HL-60 (cell line): ENCODE measurements around the gene STX8.

Experiments
- DNase-seq, 2 experiments: peaks; one replicate each; pipeline ENCODE4 v3.0.0-alpha.2; 2010 to 2020; ENCODE audit warnings: low read depth in 1 of 2, low spot score in 1 of 2
- H3K27ac ChIP-seq: fragments of 250-450 bp; sonication (Bioruptor Pico); replicated peaks from 2 replicates; pipeline ENCODE4 v1.5.1; 2020; ENCODE audit warnings: mild to moderate bottlenecking, moderate library complexity
- H3K27me3 ChIP-seq: fragments of 250-450 bp; sonication (Bioruptor Pico); 2 replicates; pipeline ENCODE4 v1.5.1; 2021; ENCODE audit warnings: mild to moderate bottlenecking, moderate library complexity; ENCODE audit not compliant: insufficient read depth, poor library complexity, severe bottlenecking
- H3K4me3 ChIP-seq: replicated peaks from 2 replicates; pipeline ENCODE4 v1.5.1; 2011; ENCODE audit warnings: mild to moderate bottlenecking, control low read depth, low read length; ENCODE audit not compliant: insufficient read depth
- GABPA ChIP-seq: IDR thresholded peaks from 2 replicates; pipeline ENCODE4 v1.6.1; 2012; ENCODE audit warnings: low read depth
- POLR2AphosphoS5 ChIP-seq: IDR thresholded peaks from 2 replicates; pipeline ENCODE4 v1.6.1; 2012; ENCODE audit warnings: low read depth
- REST ChIP-seq: IDR thresholded peaks from 2 replicates; pipeline ENCODE4 v1.6.1; 2012; ENCODE audit warnings: low read depth; ENCODE audit not compliant: insufficient replicate concordance
- SPI1 ChIP-seq: IDR thresholded peaks from 2 replicates; pipeline ENCODE4 v1.6.1; 2012; ENCODE audit warnings: low read depth, mild to moderate bottlenecking, borderline replicate concordance
- TF ChIP-seq, protein P1 (sequence below): IDR thresholded peaks from one replicate; pipeline ENCODE4 v1.5.1; 2011; ENCODE audit warnings: low read length, control low read depth, inconsistent platforms; ENCODE audit not compliant: insufficient read depth

STX8 gene

GRCh38 chr17:9225305-9226101 lies 350.1 kb downstream of the STX8 start:
- no peak overlapping the region for H3K27ac ChIP-seq
- H3K27me3 ChIP-seq, result no peaks in the 10 kb centered on the region
- TF ChIP-seq POLR2AphosphoS5 (no peak), REST (no peak), SPI1 (no peak), GABPA (no peak)
- TF ChIP-seq, protein P1, sequence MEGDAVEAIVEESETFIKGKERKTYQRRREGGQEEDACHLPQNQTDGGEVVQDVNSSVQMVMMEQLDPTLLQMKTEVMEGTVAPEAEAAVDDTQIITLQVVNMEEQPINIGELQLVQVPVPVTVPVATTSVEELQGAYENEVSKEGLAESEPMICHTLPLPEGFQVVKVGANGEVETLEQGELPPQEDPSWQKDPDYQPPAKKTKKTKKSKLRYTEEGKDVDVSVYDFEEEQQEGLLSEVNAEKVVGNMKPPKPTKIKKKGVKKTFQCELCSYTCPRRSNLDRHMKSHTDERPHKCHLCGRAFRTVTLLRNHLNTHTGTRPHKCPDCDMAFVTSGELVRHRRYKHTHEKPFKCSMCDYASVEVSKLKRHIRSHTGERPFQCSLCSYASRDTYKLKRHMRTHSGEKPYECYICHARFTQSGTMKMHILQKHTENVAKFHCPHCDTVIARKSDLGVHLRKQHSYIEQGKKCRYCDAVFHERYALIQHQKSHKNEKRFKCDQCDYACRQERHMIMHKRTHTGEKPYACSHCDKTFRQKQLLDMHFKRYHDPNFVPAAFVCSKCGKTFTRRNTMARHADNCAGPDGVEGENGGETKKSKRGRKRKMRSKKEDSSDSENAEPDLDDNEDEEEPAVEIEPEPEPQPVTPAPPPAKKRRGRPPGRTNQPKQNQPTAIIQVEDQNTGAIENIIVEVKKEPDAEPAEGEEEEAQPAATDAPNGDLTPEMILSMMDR, result no peak
- no peak for DNase-seq
- no peak overlapping the region for H3K4me3 ChIP-seq

DNA sequence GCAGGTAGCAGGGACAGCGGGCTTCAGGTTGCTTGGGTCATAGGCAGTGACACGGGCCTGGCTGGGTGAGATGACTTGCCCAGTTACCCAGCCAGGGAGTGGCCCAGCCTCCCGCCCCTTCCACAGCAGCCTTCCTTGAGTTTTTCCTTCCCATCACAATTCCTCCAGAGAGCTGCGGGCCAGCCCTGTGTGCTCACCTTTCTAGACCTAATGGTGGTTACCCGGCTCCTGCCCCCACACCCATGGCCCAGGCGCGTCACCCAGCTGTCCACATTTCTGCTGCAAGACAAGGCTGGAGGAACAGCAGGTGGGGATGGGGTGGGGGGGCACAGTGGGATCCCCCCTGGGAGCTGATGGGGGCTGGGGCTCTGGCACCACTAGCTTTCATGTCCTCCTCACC lies 351.1 kb downstream of the STX8 start:
- TF ChIP-seq GABPA (no peak), POLR2AphosphoS5 (no peak), REST (no peak), SPI1 (no peak)
- TF ChIP-seq, protein P1, result no peak
- DNase-seq, result no peak
- H3K27me3 ChIP-seq, result no peaks in the 10 kb centered on the region
- no peak overlapping the region for H3K27ac ChIP-seq
- no peak overlapping the region for H3K4me3 ChIP-seq

DNA sequence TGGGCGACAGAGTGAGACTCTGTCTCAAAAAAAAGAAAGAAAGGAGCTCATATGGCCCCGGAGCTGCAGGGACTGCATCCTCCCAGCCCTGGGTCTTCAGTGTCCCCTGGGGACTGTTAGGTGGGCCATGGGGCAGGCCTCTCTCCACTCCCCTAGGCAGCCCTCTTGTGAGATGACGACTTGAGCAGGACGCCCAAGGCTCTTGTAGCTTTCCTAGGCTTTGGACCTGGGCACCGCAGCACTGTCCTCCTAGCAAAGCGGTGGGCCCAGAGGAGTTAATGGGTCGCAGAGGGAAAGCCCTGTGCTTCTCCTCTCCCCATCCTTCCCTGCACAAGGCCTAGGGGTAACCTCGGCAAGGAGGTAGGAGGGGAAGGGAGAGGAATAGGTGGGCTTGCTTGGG lies 352.1 kb downstream of the STX8 start:
- Histone ChIP-seq H3K27me3 (no peaks in the 10 kb centered on the region), H3K27ac (no peak overlapping the region), H3K4me3 (no peak overlapping the region)
- DNase-seq, result no peak
- TF ChIP-seq POLR2AphosphoS5 (no peak), GABPA (no peak), REST (no peak), SPI1 (no peak)
- TF ChIP-seq, protein P1, result no peak
